HTR-8/SVneo (cell line): ENCODE data around the gene LBX1.
"Not testable (repeated sequence)": the region's sequence is repeated elsewhere in the genome, so short reads cannot be mapped to it uniquely, and the experiment has no call there.

Experiments used
- DNase-seq: peaks from one replicate; pipeline ENCODE4 v3.0.0; 2011; ENCODE audit warnings: low spot score, mixed read lengths; ENCODE audit not compliant: insufficient read length
- FAIRE-seq: peaks from 2 replicates; lab custom pipeline; 2011; peaks lifted over from hg19 to GRCh38; lab: Jason Lieb, UNC

LBX1 gene

GRCh38 chr10:101215397-101216206 lies 13.7 kb downstream of the LBX1 start:
- no peak for DNase-seq
- no peak for FAIRE-seq

GRCh38 chr10:101214446-101215396 lies 14.5 kb downstream of the LBX1 start:
- peak; percentile 75 for DNase-seq
- FAIRE-seq, result peak; percentile 13

- FAIRE-seq (no peak), DNase-seq (no peak)
Observed at GRCh38 chr10:101208543-101208942, 20.7 kb downstream of the LBX1 start.

GRCh38 chr10:101207026-101207425 lies 22.2 kb downstream of the LBX1 start:
- FAIRE-seq (no peak), DNase-seq (no peak)

- DNase-seq, FAIRE-seq: not testable (repeated sequence)
Observed at GRCh38 chr10:101202667-101203066, 26.6 kb downstream of the LBX1 start.

GRCh38 chr10:101198326-101198977 lies 30.8 kb downstream of the LBX1 start:
- FAIRE-seq, DNase-seq: not testable (repeated sequence)

GRCh38 chr10:101195921-101196320 lies 33.3 kb downstream of the LBX1 start:
- no peak for DNase-seq
- no peak for FAIRE-seq

GRCh38 chr10:101189461-101190401 lies 39.5 kb downstream of the LBX1 start:
- DNase-seq (no peak), FAIRE-seq (no peak)

- DNase-seq, result no peak
- FAIRE-seq, result no peak
Observed at GRCh38 chr10:101188942-101189341, 40.3 kb downstream of the LBX1 start.

GRCh38 chr10:101183458-101184183 lies 45.6 kb downstream of the LBX1 start:
- DNase-seq (no peak), FAIRE-seq (no peak)

- DNase-seq (no peak), FAIRE-seq (no peak)
Observed at GRCh38 chr10:101182936-101183335, 46.3 kb downstream of the LBX1 start.
